Measurements from ENCODE around the gene CDH4. TPM values are rescaled to one million over a fixed set of nuclear protein-coding genes. Genes with fewer than 3 reads are reported as not detected.

Gene CDH4
- total and polyA plus RNA-seq, 2 donors from 2014 or later, result 1.1 TPM; not detected in 1

GRCh38 chr20:61537239-61538182 is 285.4 kb downstream of the CDH4 start:
- Histone ChIP-seq H3K4me3 (ENCODE audit: low read length in 3 of 3) (no peak overlapping the region), H3K36me3 (ENCODE audit: control insufficient read depth in 2 of 3, insufficient read depth in 3 of 3, low read length in 3 of 3) (no peaks in the 10 kb centered on the region), H3K4me1 (ENCODE audit: control insufficient read depth in 2 of 3, insufficient read depth in 2 of 3, low read depth in 1 of 3, low read length in 3 of 3) (no peaks in the 10 kb centered on the region), H3K27ac (ENCODE audit: low read depth in 2 of 2, low read length in 2 of 2) (no peak overlapping the region), H3K27me3 (ENCODE audit: control insufficient read depth, insufficient read depth, low read length) (no peaks in the 10 kb centered on the region), H3K9me3 (ENCODE audit: control insufficient read depth in 2 of 3, insufficient read depth in 1 of 3, low read length in 3 of 3) (no peaks in the 10 kb centered on the region), H3K9ac (ENCODE audit: low read length in 3 of 3) (no peak overlapping the region)
- FAIRE-seq (no peak), DNase-seq (peak in 1 of 5 donors; percentile 38)
- intact Hi-C loops (cut with DNase I), result no loop called here
- TF ChIP-seq CTCF (IDR thresholded peaks at IDR 0.05; ENCODE audit: borderline replicate concordance, extremely low read depth, insufficient read depth), result no peak

GRCh38 chr20:61538183-61538942 is 286.3 kb downstream of the CDH4 start:
- TF ChIP-seq CTCF (IDR thresholded peaks at IDR 0.05; ENCODE audit: borderline replicate concordance, extremely low read depth, insufficient read depth), result no peak
- no peaks in the 10 kb centered on the region for H3K27me3 ChIP-seq (ENCODE audit: control insufficient read depth, insufficient read depth, low read length)
- DNase-seq (peak in 1 of 5 donors; percentile 33), FAIRE-seq (no peak)
- H3K9ac ChIP-seq (ENCODE audit: low read length in 3 of 3), result no peak overlapping the region
- H3K4me1 ChIP-seq (ENCODE audit: control insufficient read depth in 2 of 3, insufficient read depth in 2 of 3, low read depth in 1 of 3, low read length in 3 of 3), result no peaks in the 10 kb centered on the region
- intact Hi-C loops (cut with DNase I), result no loop called here
- no peak overlapping the region for H3K4me3 ChIP-seq (ENCODE audit: low read length in 3 of 3)
- H3K36me3 ChIP-seq (ENCODE audit: control insufficient read depth in 2 of 3, insufficient read depth in 3 of 3, low read length in 3 of 3), result no peaks in the 10 kb centered on the region
- H3K9me3 ChIP-seq (ENCODE audit: control insufficient read depth in 2 of 3, insufficient read depth in 1 of 3, low read length in 3 of 3), result no peaks in the 10 kb centered on the region
- H3K27ac ChIP-seq (ENCODE audit: low read depth in 2 of 2, low read length in 2 of 2), result no peak overlapping the region

DNA sequence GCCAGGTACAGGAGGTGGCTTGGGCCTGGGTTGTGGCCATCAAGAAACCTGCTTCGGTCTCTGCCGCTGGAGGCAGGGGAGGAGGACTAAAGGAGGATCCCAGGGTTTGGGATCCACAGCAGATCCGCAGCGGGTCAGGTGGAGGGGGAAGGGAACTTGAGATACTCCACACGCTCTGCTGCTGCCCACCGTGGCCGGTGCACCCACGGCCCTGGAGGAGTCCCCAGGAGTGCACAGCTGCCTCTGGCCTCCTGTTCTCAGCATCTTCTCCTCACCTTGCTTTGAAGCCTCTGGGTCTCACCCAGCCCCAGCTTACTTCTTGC is 286.8 kb downstream of the CDH4 start:
- no peaks in the 10 kb centered on the region for H3K27me3 ChIP-seq (ENCODE audit: control insufficient read depth, insufficient read depth, low read length)
- intact Hi-C loops (cut with DNase I), result no loop called here
- no peaks in the 10 kb centered on the region for H3K4me1 ChIP-seq (ENCODE audit: control insufficient read depth in 2 of 3, insufficient read depth in 2 of 3, low read depth in 1 of 3, low read length in 3 of 3)
- H3K27ac ChIP-seq (ENCODE audit: low read depth in 2 of 2, low read length in 2 of 2), result no peak overlapping the region
- no peaks in the 10 kb centered on the region for H3K9me3 ChIP-seq (ENCODE audit: control insufficient read depth in 2 of 3, insufficient read depth in 1 of 3, low read length in 3 of 3)
- no peak overlapping the region for H3K4me3 ChIP-seq (ENCODE audit: low read length in 3 of 3)
- FAIRE-seq, result no peak
- H3K36me3 ChIP-seq (ENCODE audit: control insufficient read depth in 2 of 3, insufficient read depth in 3 of 3, low read length in 3 of 3), result no peaks in the 10 kb centered on the region
- no peak for TF ChIP-seq CTCF (IDR thresholded peaks at IDR 0.05; ENCODE audit: borderline replicate concordance, extremely low read depth, insufficient read depth)
- no peak overlapping the region for H3K9ac ChIP-seq (ENCODE audit: low read length in 3 of 3)
- peak in 1 of 5 donors; percentile 40 for DNase-seq

Measured in kidney (tissue), 14 donors.